PC-3 (cell line): ENCODE results near the gene SEPTIN8. TPM values are rescaled to one million over a fixed set of nuclear protein-coding genes. Genes with fewer than 3 reads are reported as not detected.

Experiments used
- ATAC-seq: fragments of 200-7000 bp; cut with Tn5 transposase; 2 replicates; pipeline ENCODE4 v1.9.1; 2020; ENCODE audit warnings: mild to moderate bottlenecking, moderate library complexity
- BruUV-seq: library from RNA; stranded (reverse); fragments of 400-500 nt; replicated peaks from 2 replicates; lab custom pipeline; 2021; lab: Mats Ljungman, UMichigan
- CTCF ChIA-PET: fragments of 300-600 bp; sonication (Branson Sonifier 250); formaldehyde crosslinking; loops from one replicate; lab custom pipeline; 2022; ENCODE audit warnings: antibody characterized with exemption; lab: Charles Lee
- POLR2A ChIA-PET: fragments of 300-600 bp; sonication (Branson Sonifier 250); formaldehyde crosslinking; loops from one replicate; lab custom pipeline; 2022; ENCODE audit warnings: antibody characterized with exemption; ENCODE audit not compliant: unreplicated experiment; lab: Charles Lee
- DNase-seq: peaks from one replicate; pipeline ENCODE4 v3.0.0-alpha.2; 2015
- H2AFZ ChIP-seq: fragments of 300-600 bp; sonication (generic); 2 replicates; pipeline ENCODE4 v1.6.0; 2016; ENCODE audit warnings: antibody characterized with exemption, low read length
- H3F3A ChIP-seq: fragments of 300-600 bp; sonication (generic); one replicate; pipeline ENCODE4 v1.6.0; 2017; ENCODE audit warnings: antibody characterized with exemption, low read length, control low read depth, mild to moderate bottlenecking; ENCODE audit not compliant: unreplicated experiment
- H3K27ac ChIP-seq: fragments of 300-600 bp; sonication (generic); 2 replicates; pipeline ENCODE4 v1.5.1; 2016; ENCODE audit warnings: mild to moderate bottlenecking, low read length
- H3K27me3 ChIP-seq: fragments of 300-600 bp; sonication (generic); 2 replicates; pipeline ENCODE4 v1.6.1; 2016; ENCODE audit warnings: low read length, mixed read lengths
- H3K36me3 ChIP-seq: fragments of 300-600 bp; sonication (generic); 2 replicates; pipeline ENCODE4 v1.6.1; 2016; ENCODE audit warnings: low read depth, mixed run types, low read length, mixed read lengths
- H3K4me1 ChIP-seq: fragments of 300-600 bp; sonication (generic); 2 replicates; pipeline ENCODE4 v1.5.1; 2016; ENCODE audit warnings: low read length; ENCODE audit not compliant: insufficient read depth
- H3K4me2 ChIP-seq: fragments of 300-600 bp; sonication (generic); 2 replicates; pipeline ENCODE4 v1.6.0; 2016; ENCODE audit warnings: low read length
- H3K4me3 ChIP-seq: fragments of 300-600 bp; sonication (generic); 2 replicates; pipeline ENCODE4 v1.5.1; 2016; ENCODE audit warnings: mild to moderate bottlenecking, low read length, mixed read lengths
- H3K79me2 ChIP-seq: fragments of 300-600 bp; sonication (generic); 2 replicates; pipeline ENCODE4 v1.6.1; 2017; ENCODE audit warnings: low read length, mixed read lengths
- H3K9ac ChIP-seq: fragments of 300-600 bp; sonication (generic); 2 replicates; pipeline ENCODE4 v1.6.0; 2016; ENCODE audit warnings: mild to moderate bottlenecking, low read length
- H3K9me2 ChIP-seq: fragments of 300-600 bp; sonication (generic); replicated peaks from 2 replicates; pipeline ENCODE4 v1.6.1; 2016; ENCODE audit warnings: mixed run types, low read length, mixed read lengths
- H3K9me3 ChIP-seq: fragments of 300-600 bp; sonication (generic); 2 replicates; pipeline ENCODE4 v1.6.1; 2016; ENCODE audit warnings: low read length, mixed read lengths
- H4K20me1 ChIP-seq: fragments of 300-600 bp; sonication (generic); 2 replicates; pipeline ENCODE4 v1.6.1; 2016; ENCODE audit warnings: low read length, mixed read lengths
- EZH2 ChIP-seq: fragments of 300-600 bp; sonication (generic); IDR thresholded peaks from one replicate; pipeline ENCODE4 v1.6.1; 2017; ENCODE audit warnings: antibody characterized with exemption, mild to moderate bottlenecking, low read length; ENCODE audit not compliant: unreplicated experiment
- EZH2phosphoT487 ChIP-seq: fragments of 300-600 bp; sonication (generic); IDR thresholded peaks from 2 replicates; pipeline ENCODE4 v1.6.1; 2018; ENCODE audit warnings: mild to moderate bottlenecking, antibody characterized with exemption, low read length, borderline replicate concordance
- intact Hi-C: fragments of 100-400 bp; cut with micrococcal nuclease; formaldehyde crosslinking; loops from 2 replicates; pipeline ENCODE4 v1.9.0; 2023
- total RNA-seq: library from RNA; depleted of rRNA; stranded (reverse); fragments of >200 nt; gene quantifications from 2 replicates; pipeline ENCODE4 v1.2.3, GENCODE V29; 2014
- TF ChIP-seq, protein P1 (sequence below): fragments of 300-600 bp; sonication (generic); conservative IDR thresholded peaks from 2 replicates; pipeline ENCODE4 v1.5.1; 2017; ENCODE audit warnings: antibody characterized with exemption, low read depth, mild to moderate bottlenecking, low read length

Gene SEPTIN8
- total RNA-seq, 1 experiment from 2014 or later = 21.9 TPM

DNA sequence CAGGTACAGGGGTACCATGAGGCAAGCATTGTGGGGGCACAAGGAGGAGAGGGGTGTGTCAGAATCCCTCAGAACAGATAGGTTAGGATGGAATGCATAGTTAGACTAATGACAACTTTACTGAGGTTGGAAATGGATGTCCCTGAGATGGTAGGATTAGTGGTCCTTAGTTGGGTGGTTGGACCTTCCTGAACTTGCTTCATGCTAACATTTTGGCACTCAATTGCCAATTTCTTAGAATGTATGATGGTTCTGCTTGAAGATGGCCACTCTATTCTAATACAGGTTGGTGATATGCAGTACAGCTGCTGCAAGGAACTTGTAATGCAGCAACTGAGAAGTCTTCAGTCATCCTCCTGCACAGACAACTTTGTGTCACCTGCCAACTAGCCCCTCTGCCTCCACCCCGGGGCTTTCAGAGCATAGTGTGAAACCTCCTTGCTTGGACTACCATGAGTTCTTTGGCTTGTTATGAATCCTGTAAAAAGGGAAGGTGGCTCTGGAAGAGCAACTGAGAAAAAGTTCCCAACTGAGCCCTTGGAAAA, 24.4 kb downstream of the SEPTIN8 start:
- no peaks in the 10 kb centered on the region for H3K27me3 ChIP-seq
- ChIA-PET POLR2A (no interaction called here), CTCF (no interaction called here)
- intact Hi-C loops = no loop called here
- no peaks in the 10 kb centered on the region for H3K9me3 ChIP-seq
- DNase-seq (no peak), ATAC-seq (no peak)
- no peaks in the 10 kb centered on the region for H3K9me2 ChIP-seq
- no peak overlapping the region for H3K9ac ChIP-seq
- H3F3A ChIP-seq = no peaks in the 10 kb centered on the region
- TF ChIP-seq EZH2phosphoT487 = no peak
- no peak for TF ChIP-seq EZH2
- TF ChIP-seq, protein P1, sequence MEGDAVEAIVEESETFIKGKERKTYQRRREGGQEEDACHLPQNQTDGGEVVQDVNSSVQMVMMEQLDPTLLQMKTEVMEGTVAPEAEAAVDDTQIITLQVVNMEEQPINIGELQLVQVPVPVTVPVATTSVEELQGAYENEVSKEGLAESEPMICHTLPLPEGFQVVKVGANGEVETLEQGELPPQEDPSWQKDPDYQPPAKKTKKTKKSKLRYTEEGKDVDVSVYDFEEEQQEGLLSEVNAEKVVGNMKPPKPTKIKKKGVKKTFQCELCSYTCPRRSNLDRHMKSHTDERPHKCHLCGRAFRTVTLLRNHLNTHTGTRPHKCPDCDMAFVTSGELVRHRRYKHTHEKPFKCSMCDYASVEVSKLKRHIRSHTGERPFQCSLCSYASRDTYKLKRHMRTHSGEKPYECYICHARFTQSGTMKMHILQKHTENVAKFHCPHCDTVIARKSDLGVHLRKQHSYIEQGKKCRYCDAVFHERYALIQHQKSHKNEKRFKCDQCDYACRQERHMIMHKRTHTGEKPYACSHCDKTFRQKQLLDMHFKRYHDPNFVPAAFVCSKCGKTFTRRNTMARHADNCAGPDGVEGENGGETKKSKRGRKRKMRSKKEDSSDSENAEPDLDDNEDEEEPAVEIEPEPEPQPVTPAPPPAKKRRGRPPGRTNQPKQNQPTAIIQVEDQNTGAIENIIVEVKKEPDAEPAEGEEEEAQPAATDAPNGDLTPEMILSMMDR = no peak
- no peak overlapping the region for H3K4me2 ChIP-seq
- no peak overlapping the region for H2AFZ ChIP-seq
- BruUV-seq = no TSS peak
- no peaks in the 10 kb centered on the region for H3K36me3 ChIP-seq
- H3K27ac ChIP-seq = no peak overlapping the region
- no peaks in the 10 kb centered on the region for H3K79me2 ChIP-seq
- H3K4me1 ChIP-seq = no peaks in the 10 kb centered on the region
- no peaks in the 10 kb centered on the region for H4K20me1 ChIP-seq
- H3K4me3 ChIP-seq = no peak overlapping the region

DNA sequence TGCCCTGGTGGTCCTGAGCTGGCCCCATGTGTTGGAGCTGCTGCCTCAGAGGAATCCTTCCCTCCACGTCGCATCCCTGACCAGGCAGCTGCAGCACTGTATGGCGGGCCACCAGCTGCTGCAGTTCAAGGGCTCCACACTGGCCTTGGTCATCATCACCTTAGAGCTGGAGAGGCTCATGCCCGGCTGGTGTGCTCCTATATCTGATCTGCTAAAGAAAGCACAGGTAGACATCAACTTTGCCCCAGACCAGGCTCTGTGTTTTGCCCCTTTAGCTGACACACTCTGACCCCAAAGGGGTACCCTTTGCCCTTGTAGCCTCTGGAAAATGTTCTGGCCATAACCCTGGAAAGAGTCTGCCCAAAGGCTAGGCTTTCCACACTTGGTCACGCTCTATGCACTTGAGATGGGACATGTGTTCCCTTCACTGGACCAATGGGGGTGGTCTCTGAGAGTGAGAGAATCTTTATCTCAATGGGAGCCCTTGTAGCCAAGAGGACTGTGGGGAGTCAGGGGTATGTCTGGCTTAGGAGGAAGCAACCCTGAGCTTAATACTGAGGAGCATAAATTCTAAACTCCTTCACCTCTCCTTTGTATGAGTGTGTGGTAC, 25.0 kb downstream of the SEPTIN8 start:
- Histone ChIP-seq H3K27ac (no peak overlapping the region), H3K27me3 (no peaks in the 10 kb centered on the region), H3K36me3 (no peaks in the 10 kb centered on the region), H4K20me1 (no peaks in the 10 kb centered on the region), H3K4me2 (no peak overlapping the region), H3F3A (no peaks in the 10 kb centered on the region), H3K4me3 (no peak overlapping the region), H2AFZ (no peak overlapping the region), H3K9me3 (no peaks in the 10 kb centered on the region), H3K9me2 (no peaks in the 10 kb centered on the region), H3K79me2 (no peaks in the 10 kb centered on the region), H3K9ac (no peak overlapping the region), H3K4me1 (no peaks in the 10 kb centered on the region)
- TF ChIP-seq EZH2 = no peak
- TF ChIP-seq, protein P1 = no peak
- no peak for TF ChIP-seq EZH2phosphoT487
- DNase-seq (no peak), ATAC-seq (no peak)
- intact Hi-C loops = no loop called here
- no TSS peak for BruUV-seq
- POLR2A ChIA-PET = no interaction called here
- CTCF ChIA-PET = no interaction called here

DNA sequence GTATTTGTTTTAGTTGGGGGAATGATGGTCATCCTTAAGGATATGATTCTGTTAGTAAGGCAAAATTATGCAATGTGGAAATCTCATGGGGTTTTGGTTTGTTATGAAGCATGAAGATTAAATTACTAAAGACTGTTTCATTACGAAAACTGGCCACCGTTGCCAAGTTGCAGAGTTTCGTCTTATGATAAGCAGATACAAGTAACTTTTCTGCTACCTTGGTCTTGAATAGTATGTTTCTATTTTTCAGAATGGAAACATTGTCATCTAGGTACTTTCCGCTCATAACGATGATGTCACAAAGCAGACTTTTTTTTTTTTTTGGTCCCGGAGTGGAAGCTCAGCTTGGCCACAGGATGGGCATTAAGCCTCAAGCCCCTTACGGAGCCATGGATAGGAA, 25.6 kb downstream of the SEPTIN8 start:
- no peaks in the 10 kb centered on the region for H4K20me1 ChIP-seq
- ATAC-seq = no peak
- CTCF ChIA-PET = no interaction called here
- H3K36me3 ChIP-seq = no peaks in the 10 kb centered on the region
- H3F3A ChIP-seq = no peaks in the 10 kb centered on the region
- no peaks in the 10 kb centered on the region for H3K9me3 ChIP-seq
- H3K27me3 ChIP-seq = no peaks in the 10 kb centered on the region
- H3K9me2 ChIP-seq = no peaks in the 10 kb centered on the region
- no peak for DNase-seq
- no peaks in the 10 kb centered on the region for H3K4me1 ChIP-seq
- no TSS peak for BruUV-seq
- H3K4me3 ChIP-seq = no peak overlapping the region
- TF ChIP-seq EZH2phosphoT487 = no peak
- no peak for TF ChIP-seq EZH2
- TF ChIP-seq, protein P1 = no peak
- H2AFZ ChIP-seq = no peak overlapping the region
- no peak overlapping the region for H3K27ac ChIP-seq
- H3K4me2 ChIP-seq = no peak overlapping the region
- H3K9ac ChIP-seq = no peak overlapping the region
- intact Hi-C loops = no loop called here
- POLR2A ChIA-PET = no interaction called here
- H3K79me2 ChIP-seq = no peaks in the 10 kb centered on the region
